LoVo (cell line): ENCODE measurements around the gene ZMIZ1.
"Not testable (repeated sequence)": the region's sequence is repeated elsewhere in the genome, so short reads cannot be mapped to it uniquely, and the experiment has no call there.

Experiments used
- DNase-seq: peaks from one replicate; pipeline ENCODE4 v3.0.0-alpha.2; 2016; ENCODE audit warnings: low spot score

ZMIZ1 gene

DNA sequence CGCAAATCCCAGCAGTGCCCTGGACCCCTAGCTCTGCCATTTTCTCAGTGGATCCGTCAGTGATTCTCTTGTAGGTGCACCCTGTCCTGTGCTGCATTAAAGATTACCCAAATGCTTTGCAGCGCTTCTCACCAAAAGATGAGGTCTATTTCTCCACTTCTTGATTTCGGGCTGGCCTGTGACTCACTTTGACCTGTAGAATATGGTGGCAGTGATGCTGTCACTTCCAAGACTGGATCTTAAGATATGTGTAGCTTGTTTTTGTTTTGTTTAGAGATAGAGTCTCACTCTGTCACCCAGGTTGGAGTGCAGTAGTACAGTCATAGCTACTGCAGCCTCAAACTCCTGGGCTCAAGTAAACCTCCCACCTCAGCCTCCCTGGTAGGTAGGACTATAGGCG is 37.0 kb upstream of the ZMIZ1 start:
- DNase-seq = no peak

DNA sequence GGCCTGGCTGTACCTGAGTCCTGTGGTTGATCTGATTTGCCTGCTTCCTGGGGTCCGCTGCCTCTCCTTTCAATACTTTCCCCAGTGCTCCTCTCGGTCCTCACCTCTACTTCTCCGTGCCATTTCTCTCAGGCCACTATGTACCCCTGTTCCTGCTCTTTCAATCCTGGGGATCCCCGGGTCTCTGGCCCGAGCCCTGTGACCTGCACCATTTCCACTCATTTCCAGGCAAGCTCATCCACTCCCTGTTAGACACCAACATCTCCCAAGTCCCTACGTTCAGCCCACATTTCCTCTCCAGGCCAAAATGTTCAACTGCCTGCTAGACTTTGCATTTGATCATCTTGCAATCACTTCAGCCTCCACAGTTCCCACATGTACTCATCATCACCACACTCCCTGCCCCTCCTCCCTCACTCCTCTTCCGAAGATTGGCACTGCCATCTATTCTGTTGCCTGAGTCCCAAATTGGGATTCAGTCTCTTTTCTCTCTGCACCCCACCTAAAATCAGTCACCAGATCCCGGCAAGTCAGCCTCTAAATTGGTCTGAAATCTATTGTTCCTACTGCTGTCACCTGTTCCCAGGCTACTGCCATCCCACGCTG is 34.4 kb upstream of the ZMIZ1 start:
- DNase-seq = no peak

DNA sequence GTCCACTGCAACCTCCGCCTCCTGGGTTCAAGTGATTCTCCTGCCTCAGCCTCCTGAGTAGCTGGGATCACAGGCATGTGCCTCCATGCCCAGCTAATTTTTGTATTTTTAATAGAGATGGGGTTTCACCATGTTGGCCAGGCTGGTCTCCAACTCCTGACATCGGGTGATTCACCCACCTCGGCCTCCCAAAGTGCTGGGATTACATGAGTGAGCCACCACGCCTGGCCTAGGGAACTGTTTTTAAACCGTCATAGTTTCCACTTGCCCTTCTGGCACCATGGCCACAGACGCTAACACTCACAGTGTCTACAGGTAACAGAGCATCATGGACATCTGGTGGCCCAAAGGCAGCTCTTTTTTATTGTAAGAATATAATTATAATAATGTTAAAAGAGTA is 32.4 kb upstream of the ZMIZ1 start:
- DNase-seq = not testable (repeated sequence)

DNA sequence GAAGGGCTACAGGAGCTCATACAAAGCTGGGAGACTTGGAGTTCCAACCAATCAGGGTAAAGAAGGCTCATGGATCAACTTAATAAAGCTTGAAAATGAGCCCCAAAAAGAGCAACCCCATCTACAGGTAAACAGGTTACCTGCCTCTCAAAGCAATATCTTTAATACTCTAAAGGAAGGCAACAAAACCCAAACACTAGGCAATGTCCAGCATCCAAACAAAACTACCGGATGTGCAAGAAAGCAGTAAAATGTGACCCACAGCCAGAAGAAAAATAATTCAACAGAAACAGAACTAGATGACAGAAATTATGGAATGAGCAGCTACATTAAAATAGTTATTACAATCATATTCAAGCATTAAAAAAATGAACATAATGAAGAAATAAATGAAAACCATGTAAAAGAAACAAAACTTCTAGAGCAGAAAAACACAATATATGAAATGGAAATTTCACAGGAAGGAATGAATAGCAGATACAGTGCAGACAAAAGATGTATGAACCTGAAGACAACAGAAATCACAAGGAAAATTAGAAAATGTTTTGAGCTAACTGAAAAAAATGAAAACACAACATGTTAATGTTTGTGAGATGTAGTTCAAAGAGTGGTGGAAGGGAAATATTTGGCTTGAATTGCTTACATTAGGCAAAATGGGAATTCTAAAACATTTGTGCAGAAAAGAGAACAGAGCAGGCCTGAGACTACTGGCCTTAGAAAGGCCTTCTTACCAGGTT is 30.5 kb upstream of the ZMIZ1 start:
- DNase-seq = no peak

DNA sequence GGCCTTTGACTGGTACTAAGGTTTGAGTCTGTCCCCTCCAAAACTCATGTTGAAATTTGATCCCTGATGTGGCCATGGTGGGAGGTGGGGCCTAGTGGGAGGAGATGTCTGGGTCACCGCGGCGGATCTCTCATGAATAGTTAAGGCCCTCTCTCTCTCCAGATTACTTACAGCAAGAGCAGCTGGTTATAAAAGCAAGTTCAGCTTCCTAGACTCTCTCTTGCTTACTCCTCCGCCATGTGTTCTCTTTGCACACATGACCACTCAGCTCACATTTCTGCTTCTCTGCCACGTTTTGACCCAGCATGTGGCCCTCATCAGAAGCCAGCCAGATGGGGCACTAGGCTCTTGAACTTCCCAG is 29.9 kb upstream of the ZMIZ1 start:
- DNase-seq = no peak

DNA sequence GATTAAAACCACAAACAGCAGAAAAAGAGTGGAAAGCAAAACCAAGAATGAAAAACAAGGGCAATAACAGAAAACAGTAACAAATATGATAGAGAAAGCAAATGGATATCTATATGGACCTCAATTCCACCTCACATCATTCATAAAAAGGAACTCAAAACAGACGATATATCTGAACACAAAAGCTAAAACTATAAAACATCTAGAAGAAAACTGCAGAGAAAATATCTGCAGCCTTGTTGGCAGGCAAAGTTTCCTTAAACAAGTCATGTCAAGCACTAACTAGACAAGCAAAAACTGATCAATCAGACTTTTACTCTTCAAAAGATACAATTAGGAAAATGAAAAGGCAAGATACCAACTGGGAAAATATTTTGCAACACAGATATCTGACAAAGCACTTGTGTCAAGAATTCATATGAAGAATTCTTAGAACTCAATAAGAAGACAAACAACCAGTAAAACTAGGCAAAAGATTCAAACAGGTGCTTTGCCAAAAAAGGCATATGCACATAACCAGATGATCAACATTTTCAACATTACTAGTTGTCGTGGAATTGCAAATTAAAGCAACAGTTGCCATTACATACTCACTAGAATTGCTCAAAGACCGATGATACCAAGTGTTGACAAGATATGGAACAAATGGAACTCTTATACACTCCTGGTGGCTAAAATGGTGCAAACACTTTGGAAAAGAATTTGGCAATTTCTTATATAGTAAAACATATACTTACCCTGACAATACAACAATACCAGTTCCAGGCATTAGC is 25.9 kb upstream of the ZMIZ1 start:
- no peak for DNase-seq

DNA sequence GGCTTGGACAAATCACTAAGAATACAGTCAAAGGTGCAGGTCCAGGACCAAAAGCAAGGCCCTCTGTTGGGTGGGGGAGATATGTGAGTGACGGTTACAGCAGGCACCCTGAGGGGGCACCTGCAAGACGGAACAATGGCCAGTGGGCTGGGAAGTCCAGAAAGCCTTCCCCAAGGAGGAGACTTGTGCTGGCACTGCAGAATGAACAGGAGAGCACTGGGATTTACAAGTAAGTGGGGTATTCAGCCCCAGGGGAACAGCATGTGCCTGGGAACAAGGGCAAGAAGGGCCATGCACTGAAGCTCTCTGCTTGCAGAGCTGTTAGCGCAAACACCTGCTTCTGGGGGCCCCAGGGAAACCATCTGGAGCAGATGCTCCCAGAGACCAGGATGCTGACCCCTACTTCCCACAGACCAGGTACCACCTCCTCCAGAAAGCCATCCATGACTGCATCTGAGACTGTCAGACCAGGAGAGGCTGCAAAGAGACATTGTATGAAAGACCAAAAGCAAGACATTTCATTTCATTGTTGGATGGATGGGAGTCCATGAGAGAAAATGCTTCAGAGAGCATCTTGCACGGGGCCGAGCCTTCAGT is 24.6 kb upstream of the ZMIZ1 start:
- no peak for DNase-seq

DNA sequence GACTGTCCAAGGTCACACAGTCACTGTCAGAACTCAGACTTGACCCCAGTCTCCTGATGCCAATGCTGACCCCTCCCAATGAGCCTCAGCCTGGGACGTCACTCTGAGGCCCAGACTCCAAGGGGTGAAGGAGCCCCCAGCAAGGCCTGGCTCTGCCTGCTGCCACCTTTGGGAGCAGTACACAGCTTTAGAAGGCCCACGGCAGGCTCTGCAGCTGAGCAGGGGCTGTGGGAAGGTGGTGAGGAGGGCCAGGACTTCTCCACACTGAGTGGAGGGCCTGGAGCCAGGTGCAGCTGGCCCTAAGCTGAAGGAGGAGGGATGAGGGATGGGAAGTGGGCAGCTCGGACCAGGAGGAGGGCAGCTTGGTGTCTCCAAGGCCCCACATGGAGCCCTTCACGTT is 23.9 kb upstream of the ZMIZ1 start:
- DNase-seq = no peak

DNA sequence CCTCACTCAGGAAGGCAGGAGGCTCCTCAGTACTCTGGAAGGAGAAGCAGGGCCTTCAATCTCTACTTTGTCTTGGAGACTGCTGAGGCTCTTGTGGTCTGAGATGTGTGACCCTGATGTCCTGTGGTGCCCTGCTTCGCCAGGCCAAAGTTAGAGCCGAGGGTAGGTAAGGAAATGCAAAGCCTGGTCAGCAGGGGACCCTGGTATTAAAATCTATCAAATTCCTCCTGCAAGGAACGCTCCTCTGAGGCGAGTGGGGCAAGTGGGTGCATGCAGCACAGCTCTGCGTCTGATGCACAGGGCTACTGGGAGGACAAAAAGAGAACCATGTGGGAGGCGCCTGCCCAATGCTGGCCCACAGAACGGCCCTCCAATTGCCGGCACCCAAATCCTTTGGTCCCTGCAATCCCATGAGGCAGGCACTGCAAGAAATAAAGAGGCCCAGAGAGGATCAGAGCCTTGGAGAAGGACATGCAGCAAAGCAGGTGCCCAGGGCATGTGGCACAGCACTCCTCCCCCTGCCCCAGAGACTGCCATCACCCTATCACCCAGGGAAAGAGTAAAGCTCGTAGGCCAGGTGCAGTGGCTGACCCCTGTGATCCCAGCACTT is 23.1 kb upstream of the ZMIZ1 start:
- no peak for DNase-seq

DNA sequence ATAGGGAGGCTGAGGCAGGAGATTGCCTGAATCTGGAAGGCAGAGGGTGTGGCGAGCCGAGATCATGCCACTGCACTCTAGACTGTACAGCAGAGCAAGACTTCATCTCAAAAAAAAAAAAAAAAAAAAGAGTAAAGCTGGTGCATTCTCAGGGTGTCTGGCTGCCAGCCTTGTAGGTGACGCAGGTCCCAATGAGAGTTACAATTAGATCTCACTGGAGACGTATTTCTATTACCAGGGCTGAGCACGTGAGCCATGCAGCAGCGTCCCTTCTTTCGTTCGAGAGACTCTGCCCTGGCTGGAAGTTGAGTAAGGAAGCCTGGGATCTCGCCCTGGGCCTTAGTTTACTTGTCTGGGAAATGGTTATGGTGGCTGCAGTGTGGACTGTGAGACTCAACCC is 22.4 kb upstream of the ZMIZ1 start:
- no peak for DNase-seq

DNA sequence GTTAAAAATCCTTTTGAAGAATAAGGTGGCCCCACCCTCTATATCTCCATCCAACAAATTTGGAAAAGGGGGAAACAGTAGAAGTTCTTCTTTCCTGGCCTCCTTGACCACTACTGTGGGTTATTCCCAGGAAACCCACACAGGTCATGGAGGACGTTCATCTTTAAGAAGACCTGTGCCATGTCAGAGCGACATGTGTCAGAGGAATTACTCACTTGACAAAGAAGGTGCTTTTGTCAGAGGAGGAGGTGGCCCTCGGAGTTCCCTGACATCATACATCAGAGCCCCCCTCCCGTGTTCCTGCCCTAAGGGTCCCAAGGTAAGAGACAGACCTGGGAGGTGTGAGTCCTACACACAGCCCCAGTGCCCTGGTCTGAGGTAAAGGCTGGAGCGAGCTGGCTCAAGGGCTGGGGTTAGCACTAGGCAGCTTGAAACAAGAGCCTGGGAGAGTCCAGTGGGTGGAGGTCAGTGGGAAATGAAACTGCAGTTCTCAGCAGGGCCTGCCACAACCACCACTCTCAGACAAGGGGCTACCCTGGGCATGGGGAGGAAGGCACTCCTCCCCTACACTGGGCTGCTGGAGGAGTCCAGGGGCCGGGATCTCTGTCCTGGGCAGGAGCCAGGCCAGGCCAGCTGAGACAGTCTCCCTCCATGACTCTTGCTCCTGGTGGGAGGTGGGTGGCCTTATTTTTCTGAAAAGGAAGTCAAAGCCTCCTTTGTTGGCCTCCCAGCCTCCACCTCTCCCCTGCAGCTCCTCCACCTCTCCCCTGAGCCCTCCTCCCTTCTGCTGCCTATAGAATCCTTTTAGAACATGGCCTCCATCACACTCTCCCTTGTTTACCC is 21.8 kb upstream of the ZMIZ1 start:
- no peak for DNase-seq

DNA sequence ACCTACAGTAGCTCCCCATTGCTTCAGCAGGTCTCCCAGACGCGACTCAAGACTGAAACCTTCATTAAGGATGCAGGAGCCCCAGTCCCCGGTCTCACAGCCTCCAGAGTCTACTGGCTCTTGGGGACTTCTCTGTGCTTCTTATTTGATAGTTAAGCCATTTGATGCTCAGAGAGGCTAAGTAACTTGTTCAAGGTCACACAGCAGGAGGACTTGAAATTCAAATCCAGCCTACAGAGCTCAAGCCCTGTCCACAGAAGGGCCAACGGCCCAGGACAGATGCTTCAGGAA is 21.2 kb upstream of the ZMIZ1 start:
- DNase-seq = no peak

DNA sequence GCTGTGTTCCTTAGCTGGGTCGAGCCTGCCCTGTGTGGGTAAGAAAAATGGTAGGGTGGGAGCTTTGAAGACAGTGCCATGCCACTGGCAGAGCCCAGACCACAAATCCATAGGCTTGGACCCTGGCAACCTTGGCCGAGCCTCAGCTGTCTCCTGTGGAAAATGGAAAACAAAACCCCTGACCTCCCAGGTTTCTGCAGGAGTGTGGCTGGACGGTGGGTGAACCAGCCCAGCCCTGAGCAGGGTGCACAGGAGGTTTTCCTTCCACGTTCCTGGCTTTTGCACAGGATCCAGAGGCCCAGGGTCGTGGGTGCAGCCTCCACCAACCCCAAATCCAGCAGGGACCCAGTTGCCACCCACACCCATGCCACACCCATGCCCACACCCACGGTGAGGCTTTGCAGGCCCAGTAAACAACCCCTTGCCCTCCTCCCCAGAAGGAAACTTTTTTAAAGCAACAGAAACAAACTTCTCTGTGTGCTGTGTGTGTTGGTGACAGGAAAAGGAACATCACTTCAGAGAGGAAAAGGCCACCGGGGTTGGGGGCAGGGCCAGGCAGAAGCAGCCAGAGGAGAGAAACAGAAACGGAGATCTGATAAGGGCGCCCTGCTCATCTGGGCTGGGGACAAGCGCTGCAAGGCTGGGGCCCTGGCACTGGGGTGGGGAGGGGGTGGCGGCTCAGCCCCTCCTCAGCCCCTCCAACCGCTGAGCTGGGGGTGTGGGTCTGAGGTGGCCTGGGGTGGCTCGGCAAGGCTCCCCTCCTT is 20.7 kb upstream of the ZMIZ1 start:
- DNase-seq = no peak

DNA sequence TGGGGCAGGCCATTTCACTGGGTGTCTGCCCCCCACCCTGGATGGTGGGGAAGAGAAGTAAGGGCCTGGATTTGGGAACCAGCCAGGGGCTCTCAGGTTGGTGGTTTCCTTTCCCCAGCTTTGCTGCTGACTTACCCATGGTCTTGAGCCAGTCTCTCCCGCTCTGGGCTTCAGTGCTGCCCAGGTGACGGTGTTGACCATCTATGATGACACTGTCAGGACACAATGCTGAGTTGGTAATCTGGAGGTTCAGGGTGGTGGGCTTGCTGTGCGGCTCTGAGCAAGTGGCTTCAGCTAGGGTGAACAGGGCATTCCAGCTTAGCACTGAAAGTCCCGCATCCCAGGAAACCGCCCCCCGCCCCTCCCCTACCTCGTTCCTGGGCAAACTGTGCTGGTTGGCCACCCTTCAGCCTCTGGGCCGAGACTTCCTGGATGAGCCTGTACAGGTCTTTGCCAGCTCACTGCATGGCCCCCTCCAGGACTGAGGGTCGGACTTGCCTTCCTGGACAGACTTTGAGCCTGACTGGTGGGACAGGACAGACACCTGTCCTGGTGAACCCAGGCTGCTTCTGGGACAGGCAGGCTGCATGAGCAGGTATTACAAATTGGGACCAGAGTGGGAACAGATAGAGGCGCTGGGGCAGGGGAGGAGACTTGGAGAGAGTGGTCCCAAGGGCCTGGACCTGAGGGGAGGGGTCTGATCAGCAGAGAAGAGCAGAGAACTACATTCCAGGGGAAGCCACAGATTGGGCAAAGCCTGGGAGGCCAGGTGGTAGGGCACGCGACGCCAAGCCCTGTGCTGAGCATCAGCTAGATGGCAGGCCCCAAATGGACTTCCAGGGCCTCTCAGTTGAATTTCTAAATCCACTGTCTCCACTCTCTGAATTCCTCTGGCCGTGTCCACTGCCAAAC is 19.9 kb upstream of the ZMIZ1 start:
- no peak for DNase-seq

DNA sequence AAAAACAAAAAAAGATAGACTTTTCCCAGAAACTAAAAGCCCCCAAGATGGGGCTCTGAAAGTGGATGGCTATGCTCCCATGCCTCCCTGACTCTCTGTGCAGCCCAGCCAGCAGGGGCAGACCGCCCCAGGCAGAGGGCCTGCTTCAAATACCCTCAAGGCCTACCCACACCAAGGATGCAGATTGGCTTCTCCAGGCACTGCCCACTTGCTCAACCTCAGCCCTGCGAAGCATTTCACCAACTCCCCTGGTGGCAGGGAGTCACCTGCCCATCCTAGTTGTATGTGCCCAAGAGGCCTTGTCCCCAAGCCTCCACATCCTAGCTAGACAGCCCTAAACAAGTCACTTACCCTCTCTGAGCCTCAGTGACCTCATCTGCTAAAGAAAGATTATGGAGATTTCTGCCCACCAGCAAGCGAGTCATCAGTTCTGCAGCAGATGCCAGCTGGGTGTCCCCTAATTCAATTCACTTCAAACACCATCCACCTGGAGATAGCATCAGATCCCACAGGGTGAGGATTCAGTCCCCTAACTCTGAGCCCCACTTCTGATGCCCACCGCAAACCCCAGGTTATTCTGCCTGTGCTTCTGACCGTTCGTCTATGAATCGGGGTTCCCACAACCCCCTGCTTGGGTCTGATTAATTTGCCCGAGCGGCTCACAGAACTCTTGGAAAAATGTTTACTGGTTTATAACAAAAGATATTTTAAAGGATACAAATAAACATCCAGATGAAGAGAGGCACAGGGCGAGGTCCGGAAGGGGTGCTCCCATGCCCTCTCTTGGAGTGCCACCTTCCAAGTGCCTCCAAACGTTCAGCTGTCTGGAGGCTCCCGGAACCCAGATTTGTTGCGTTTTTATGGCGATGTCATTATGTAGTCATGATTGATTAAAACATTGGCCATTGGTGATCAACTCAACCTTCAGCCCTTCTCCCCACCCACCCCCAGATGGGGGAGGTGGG is 18.6 kb upstream of the ZMIZ1 start:
- DNase-seq = no peak

DNA sequence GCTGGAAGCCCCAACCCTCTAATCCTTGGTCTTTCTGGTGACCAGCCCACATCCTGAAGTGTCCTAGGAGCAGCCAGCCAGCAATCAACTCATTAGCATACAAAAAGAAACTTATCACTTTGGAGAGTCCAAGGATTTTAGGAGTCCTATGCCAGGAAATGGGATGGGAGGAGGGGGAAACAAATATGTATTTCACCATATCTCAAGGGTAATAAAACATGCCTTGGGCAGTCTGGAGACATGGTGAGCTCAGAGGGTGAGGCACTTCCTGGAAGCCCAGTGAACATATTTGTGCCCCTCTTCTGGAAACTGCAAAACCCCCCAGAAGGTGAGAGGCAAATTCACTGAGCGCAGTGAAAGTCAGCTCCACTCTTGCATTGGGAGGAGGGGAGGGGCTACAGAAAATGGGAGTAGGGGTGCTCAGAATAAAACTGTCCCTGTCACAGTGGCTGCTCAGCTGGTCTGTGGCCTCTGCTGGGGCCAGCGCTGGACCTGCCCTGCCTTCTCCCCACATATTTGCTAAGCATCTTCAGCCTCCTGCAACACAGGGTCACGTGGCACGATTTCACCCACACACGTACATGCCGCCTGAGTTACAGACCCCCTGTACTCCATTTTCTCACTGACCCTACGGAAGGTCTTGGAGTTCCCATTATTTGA is 17.7 kb upstream of the ZMIZ1 start:
- peak; percentile 6 for DNase-seq

DNA sequence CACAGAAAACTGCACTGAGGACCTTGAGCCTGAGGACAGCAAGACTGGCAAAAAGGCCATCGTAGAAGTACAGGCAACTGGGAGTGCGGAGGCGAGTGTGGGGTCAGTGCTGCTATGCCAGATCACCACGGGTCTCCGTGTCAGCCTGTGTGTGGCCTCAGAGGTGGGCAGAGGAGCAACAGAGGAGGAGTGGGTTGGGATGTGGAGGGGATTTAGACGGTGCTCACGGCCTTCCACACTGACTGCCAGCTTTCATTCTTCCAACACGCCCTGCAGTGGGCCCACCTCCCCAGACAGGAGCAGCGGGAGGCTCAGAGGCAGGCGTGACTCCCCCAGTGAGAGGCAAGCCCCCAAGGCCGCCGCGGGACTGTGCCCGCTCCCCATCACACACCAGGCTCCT is 17.0 kb upstream of the ZMIZ1 start:
- no peak for DNase-seq
